ENCODE data around the gene DHX29.

GRCh38 chr5:55220433-55221185, 86.9 kb downstream of the DHX29 start:
- TF ChIP-seq CTCF (IDR thresholded peaks at IDR 0.05) (no peak), EZH2 (IDR thresholded peaks at IDR 0.05; ENCODE audit: borderline replicate concordance, insufficient read depth, low read depth, low read length, poor library complexity, severe bottlenecking) (no peak)
